DND-41 (cell line): Measurements from ENCODE around the gene CD19.

Source experiments
- CTCF ChIP-seq: IDR thresholded peaks from 2 replicates; pipeline ENCODE4 v1.5.1; 2012; ENCODE audit warnings: borderline replicate concordance, low read length, moderate library complexity, mild to moderate bottlenecking; ENCODE audit not compliant: poor library complexity, severe bottlenecking; ENCODE audit errors: extremely low read depth
- EZH2 ChIP-seq: IDR thresholded peaks from 3 replicates; pipeline ENCODE4 v1.6.1; 2012; ENCODE audit warnings: borderline replicate concordance, low read depth, mild to moderate bottlenecking, moderate library complexity, low read length, inconsistent platforms; ENCODE audit not compliant: severe bottlenecking

GRCh38 chr16:28915181-28915580 is 16.6 kb upstream of the CD19 start:
- TF ChIP-seq CTCF: no peak
- no peak for TF ChIP-seq EZH2
